ENCODE measurements around the gene SLC35F3.

The SLC35F3 gene

GRCh38 chr1:234289538-234290305 lies 385.2 kb downstream of the SLC35F3 start:
- CTCF ChIA-PET: interaction anchor here (1.1 kb wide), 1 partner anchor 76 kb away, joined by 3 read pairs; no protein-coding TSS in a partner anchor
- H3K36me3 ChIP-seq (ENCODE audit: control insufficient read depth in 4 of 4, insufficient read depth in 4 of 4, low read length in 3 of 4): no peaks in the 10 kb centered on the region
- WGBS (ENCODE audit: insufficient coverage): no CpG with 5 or more reads among the region's 2 CpGs

DNA sequence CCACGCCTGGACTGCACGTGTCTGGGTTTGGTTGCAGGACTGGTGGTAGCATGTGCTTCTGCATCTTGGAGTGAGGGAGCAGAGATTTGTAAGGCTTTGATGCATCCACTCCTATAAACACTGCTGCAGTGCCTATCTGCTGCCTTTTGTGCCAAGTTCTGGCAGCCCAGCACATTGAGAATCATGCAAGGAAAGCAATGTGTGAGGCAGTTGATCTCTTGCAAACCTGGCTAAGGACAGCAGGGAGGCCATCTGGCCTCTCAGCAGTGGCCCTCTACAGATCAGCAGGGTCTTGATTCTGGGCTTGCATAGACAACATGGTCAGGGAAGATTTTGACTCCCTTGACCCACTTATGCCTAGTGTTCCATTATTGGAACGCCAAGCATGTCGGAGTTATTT lies 387.5 kb downstream of the SLC35F3 start:
- peaks cover 0 to 7% (median 2%) of the 10 kb centered on the region in 5 experiments for H3K27me3 ChIP-seq (replicated peaks in 2 of 5; ENCODE audit: control insufficient read depth in 4 of 5, insufficient read depth in 5 of 5, low read length in 4 of 5)
- POLR2A ChIA-PET: no interaction called here
- H3K27ac ChIP-seq (ENCODE audit: insufficient read depth in 1 of 2, low read depth in 1 of 2, low read length in 2 of 2, poor library complexity in 1 of 2, severe bottlenecking in 2 of 2): no peak overlapping the region
- DNase-seq: no peak
- H3K4me1 ChIP-seq (ENCODE audit: control extremely low read depth in 1 of 4, control insufficient read depth in 4 of 4, insufficient read depth in 4 of 4, low read length in 3 of 4): no peaks in the 10 kb centered on the region
- no peaks in the 10 kb centered on the region for H3K36me3 ChIP-seq (ENCODE audit: control insufficient read depth in 4 of 4, insufficient read depth in 4 of 4, low read length in 3 of 4)
- H3K4me3 ChIP-seq (ENCODE audit: control insufficient read depth in 1 of 7, extremely low read depth in 1 of 7, insufficient read depth in 4 of 7, low read depth in 2 of 7, low read length in 6 of 7): no peak overlapping the region
- CTCF ChIA-PET: interaction anchor here (1.2 kb wide), 1 partner anchor 39 kb away, joined by 4 read pairs; no protein-coding TSS in a partner anchor
- 100% methylated on average over 1 of the region's 4 CpGs for WGBS (ENCODE audit: insufficient coverage)
- peaks cover 0 to 19% (median 4%) of the 10 kb centered on the region in 5 experiments for H3K9me3 ChIP-seq (ENCODE audit: control extremely low read depth in 1 of 5, control insufficient read depth in 4 of 5, insufficient read depth in 2 of 5, low read depth in 1 of 5, low read length in 4 of 5)

More at GRCh38 chr1:234289538-234290305, 385.2 kb downstream of the SLC35F3 start:
- Histone ChIP-seq H3K27ac (ENCODE audit: insufficient read depth in 1 of 2, low read depth in 1 of 2, low read length in 2 of 2, poor library complexity in 1 of 2, severe bottlenecking in 2 of 2) (no peak overlapping the region), H3K27me3 (replicated peaks in 2 of 5; ENCODE audit: control insufficient read depth in 4 of 5, insufficient read depth in 5 of 5, low read length in 4 of 5) (peaks cover 0 to 3% (median under 1%) of the 10 kb centered on the region in 5 experiments), H3K4me3 (ENCODE audit: control insufficient read depth in 1 of 7, extremely low read depth in 1 of 7, insufficient read depth in 4 of 7, low read depth in 2 of 7, low read length in 6 of 7) (no peak overlapping the region), H3K4me1 (ENCODE audit: control extremely low read depth in 1 of 4, control insufficient read depth in 4 of 4, insufficient read depth in 4 of 4, low read length in 3 of 4) (no peaks in the 10 kb centered on the region), H3K9me3 (ENCODE audit: control extremely low read depth in 1 of 5, control insufficient read depth in 4 of 5, insufficient read depth in 2 of 5, low read depth in 1 of 5, low read length in 4 of 5) (peaks cover 0 to 19% (median 4%) of the 10 kb centered on the region in 5 experiments)
- POLR2A ChIA-PET: no interaction called here
- no peak for DNase-seq

- H3K36me3 ChIP-seq (ENCODE audit: control insufficient read depth in 4 of 4, insufficient read depth in 4 of 4, low read length in 3 of 4): no peaks in the 10 kb centered on the region
- 100% methylated on average over 1 of the region's 2 CpGs for WGBS (ENCODE audit: insufficient coverage)
- peaks cover 0 to 19% (median 4%) of the 10 kb centered on the region in 5 experiments for H3K9me3 ChIP-seq (ENCODE audit: control extremely low read depth in 1 of 5, control insufficient read depth in 4 of 5, insufficient read depth in 2 of 5, low read depth in 1 of 5, low read length in 4 of 5)
- POLR2A ChIA-PET: no interaction called here
- CTCF ChIA-PET: interaction anchor here (0.8 to 1.2 kb wide), 2 partner anchors 8 to 40 kb away, joined by 3 to 4 read pairs; no protein-coding TSS in a partner anchor
- H3K4me1 ChIP-seq (ENCODE audit: control extremely low read depth in 1 of 4, control insufficient read depth in 4 of 4, insufficient read depth in 4 of 4, low read length in 3 of 4): no peaks in the 10 kb centered on the region
- no peak for DNase-seq
- peaks cover 0 to 7% (median 2%) of the 10 kb centered on the region in 5 experiments for H3K27me3 ChIP-seq (replicated peaks in 2 of 5; ENCODE audit: control insufficient read depth in 4 of 5, insufficient read depth in 5 of 5, low read length in 4 of 5)
- H3K4me3 ChIP-seq (ENCODE audit: control insufficient read depth in 1 of 7, extremely low read depth in 1 of 7, insufficient read depth in 4 of 7, low read depth in 2 of 7, low read length in 6 of 7): no peak overlapping the region
- H3K27ac ChIP-seq (ENCODE audit: insufficient read depth in 1 of 2, low read depth in 1 of 2, low read length in 2 of 2, poor library complexity in 1 of 2, severe bottlenecking in 2 of 2): no peak overlapping the region
Observed at GRCh38 chr1:234292548-234292947, 388.1 kb downstream of the SLC35F3 start.

GRCh38 chr1:234294109-234294817 lies 389.8 kb downstream of the SLC35F3 start:
- Histone ChIP-seq H3K27ac (ENCODE audit: insufficient read depth in 1 of 2, low read depth in 1 of 2, low read length in 2 of 2, poor library complexity in 1 of 2, severe bottlenecking in 2 of 2) (no peak overlapping the region), H3K9me3 (ENCODE audit: control extremely low read depth in 1 of 5, control insufficient read depth in 4 of 5, insufficient read depth in 2 of 5, low read depth in 1 of 5, low read length in 4 of 5) (peaks cover 0 to 16% (median 4%) of the 10 kb centered on the region in 5 experiments), H3K4me3 (ENCODE audit: control insufficient read depth in 1 of 7, extremely low read depth in 1 of 7, insufficient read depth in 4 of 7, low read depth in 2 of 7, low read length in 6 of 7) (no peak overlapping the region), H3K27me3 (replicated peaks in 2 of 5; ENCODE audit: control insufficient read depth in 4 of 5, insufficient read depth in 5 of 5, low read length in 4 of 5) (peaks cover 0 to 7% (median 2%) of the 10 kb centered on the region in 5 experiments), H3K4me1 (ENCODE audit: control extremely low read depth in 1 of 4, control insufficient read depth in 4 of 4, insufficient read depth in 4 of 4, low read length in 3 of 4) (no peaks in the 10 kb centered on the region), H3K36me3 (ENCODE audit: control insufficient read depth in 4 of 4, insufficient read depth in 4 of 4, low read length in 3 of 4) (no peaks in the 10 kb centered on the region)
- 93% methylated on average over 7 of the region's 14 CpGs for WGBS (ENCODE audit: insufficient coverage)
- DNase-seq: no peak
- ChIA-PET CTCF (interaction anchor here (0.9 to 1.9 kb wide), 5 partner anchors 8 to 16 kb away, joined by 3 to 4 read pairs (median 4); no protein-coding TSS in a partner anchor), POLR2A (no interaction called here)

DNA sequence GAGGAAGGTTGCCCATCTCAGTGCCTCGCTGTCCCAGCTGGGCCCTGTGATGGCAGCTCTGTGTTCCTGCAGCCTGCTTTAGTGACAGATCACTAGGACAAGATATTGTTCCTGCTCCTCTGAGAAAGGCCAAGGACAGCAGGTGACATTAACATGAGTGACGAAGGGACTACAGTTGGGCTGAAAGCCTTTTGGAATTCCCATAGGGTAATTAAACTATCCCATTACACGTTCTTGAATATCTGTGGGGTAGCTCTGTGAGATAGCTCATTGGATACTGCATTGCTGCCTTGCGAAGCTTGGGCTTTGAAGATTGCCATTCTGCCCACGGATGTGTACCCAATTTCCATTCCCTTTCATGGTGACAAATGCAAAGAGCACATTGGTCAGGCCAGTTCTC lies 390.6 kb downstream of the SLC35F3 start:
- Histone ChIP-seq H3K4me1 (ENCODE audit: control extremely low read depth in 1 of 4, control insufficient read depth in 4 of 4, insufficient read depth in 4 of 4, low read length in 3 of 4) (no peaks in the 10 kb centered on the region), H3K27ac (ENCODE audit: insufficient read depth in 1 of 2, low read depth in 1 of 2, low read length in 2 of 2, poor library complexity in 1 of 2, severe bottlenecking in 2 of 2) (no peak overlapping the region), H3K36me3 (ENCODE audit: control insufficient read depth in 4 of 4, insufficient read depth in 4 of 4, low read length in 3 of 4) (no peaks in the 10 kb centered on the region), H3K27me3 (replicated peaks in 2 of 5; ENCODE audit: control insufficient read depth in 4 of 5, insufficient read depth in 5 of 5, low read length in 4 of 5) (peaks cover 0 to 7% (median 2%) of the 10 kb centered on the region in 5 experiments), H3K4me3 (ENCODE audit: control insufficient read depth in 1 of 7, extremely low read depth in 1 of 7, insufficient read depth in 4 of 7, low read depth in 2 of 7, low read length in 6 of 7) (no peak overlapping the region), H3K9me3 (ENCODE audit: control extremely low read depth in 1 of 5, control insufficient read depth in 4 of 5, insufficient read depth in 2 of 5, low read depth in 1 of 5, low read length in 4 of 5) (peaks cover 0 to 8% (median 4%) of the 10 kb centered on the region in 5 experiments)
- ChIA-PET CTCF (interaction anchor here (0.9 to 1.9 kb wide), 3 partner anchors 9 to 15 kb away, joined by 3 to 4 read pairs (median 4); no protein-coding TSS in a partner anchor), POLR2A (no interaction called here)
- DNase-seq: no peak
- WGBS (ENCODE audit: insufficient coverage): 93% methylated on average over 3 of the region's 5 CpGs

- no peak overlapping the region for H3K27ac ChIP-seq (ENCODE audit: insufficient read depth in 1 of 2, low read depth in 1 of 2, low read length in 2 of 2, poor library complexity in 1 of 2, severe bottlenecking in 2 of 2)
- DNase-seq: no peak
- no peak overlapping the region for H3K4me3 ChIP-seq (ENCODE audit: control insufficient read depth in 1 of 7, extremely low read depth in 1 of 7, insufficient read depth in 4 of 7, low read depth in 2 of 7, low read length in 6 of 7)
- CTCF ChIA-PET: interaction anchor here (1.2 to 1.9 kb wide), 2 partner anchors 13 to 15 kb away, joined by 3 to 4 read pairs; no protein-coding TSS in a partner anchor
- WGBS (ENCODE audit: insufficient coverage): 94% methylated on average over 2 of the region's 2 CpGs
- H3K27me3 ChIP-seq (replicated peaks in 2 of 5; ENCODE audit: control insufficient read depth in 4 of 5, insufficient read depth in 5 of 5, low read length in 4 of 5): peaks cover 0 to 7% (median 2%) of the 10 kb centered on the region in 5 experiments
- H3K36me3 ChIP-seq (ENCODE audit: control insufficient read depth in 4 of 4, insufficient read depth in 4 of 4, low read length in 3 of 4): no peaks in the 10 kb centered on the region
- peaks cover 0 to 4% (median under 1%) of the 10 kb centered on the region in 5 experiments for H3K9me3 ChIP-seq (ENCODE audit: control extremely low read depth in 1 of 5, control insufficient read depth in 4 of 5, insufficient read depth in 2 of 5, low read depth in 1 of 5, low read length in 4 of 5)
- H3K4me1 ChIP-seq (ENCODE audit: control extremely low read depth in 1 of 4, control insufficient read depth in 4 of 4, insufficient read depth in 4 of 4, low read length in 3 of 4): no peaks in the 10 kb centered on the region
- POLR2A ChIA-PET: no interaction called here
Observed at GRCh38 chr1:234295626-234296025, 391.1 kb downstream of the SLC35F3 start.

Data from common myeloid progenitor, CD34-positive (primary cell).